H1 (cell line): ENCODE measurements around the gene CAPN8. TPM values are rescaled to one million over a fixed set of nuclear protein-coding genes. Genes with fewer than 3 reads are reported as not detected.

Source experiments
- PHF8 ChIP-seq: fragments of 200-600 bp; sonication (generic); conservative IDR thresholded peaks from 2 replicates; pipeline ENCODE4 v1.7.1; 2012; ENCODE audit warnings: low read depth, mild to moderate bottlenecking, inconsistent platforms, low read length, moderate library complexity
- YY1 ChIP-seq: IDR thresholded peaks from 2 replicates; pipeline ENCODE4 v1.6.1; 2011; ENCODE audit warnings: low read depth, mild to moderate bottlenecking, low read length
- polyA plus RNA-seq, 7 experiments: library from polyadenylated mRNA; depleted of rRNA in 3 of 7; stranded (reverse) in 5 of 7; unstranded in 2 of 7; fragments of >200 nt in 5 of 7; fragments of 200-250 nt in 2 of 7; gene quantifications; 1 replicate in 5 of 7; 2 replicates in 1 of 7; 4 replicates in 1 of 7; pipeline versions ENCODE4 v1.2.1 to v1.2.3, GENCODE V29; 2011 to 2013; ENCODE audit warnings: missing spikeins in 2 of 7, mixed read lengths in 2 of 7
- total RNA-seq: library from RNA; stranded (reverse); fragmentation: NEBNext Ultra II Directional; extraction: Animal tissue kit (Norgen Biotek cat#: 25700); gene quantifications from 2 replicates; pipeline ENCODE4 v1.2.1, GENCODE V29; 2021
- TF ChIP-seq, protein P1 (sequence below): fragments of 300-600 bp; sonication (generic); IDR thresholded peaks from 2 replicates; pipeline ENCODE4 v1.7.1; 2012; ENCODE audit warnings: low read length, moderate library complexity, mild to moderate bottlenecking, inconsistent platforms; ENCODE audit not compliant: insufficient replicate concordance

Gene CAPN8
- total and polyA plus RNA-seq, 2 of the 8 experiments (the other 6 are each of a cell fraction or from before 2014, with no cell fraction given) = 0.20 to 0.26 TPM

DNA sequence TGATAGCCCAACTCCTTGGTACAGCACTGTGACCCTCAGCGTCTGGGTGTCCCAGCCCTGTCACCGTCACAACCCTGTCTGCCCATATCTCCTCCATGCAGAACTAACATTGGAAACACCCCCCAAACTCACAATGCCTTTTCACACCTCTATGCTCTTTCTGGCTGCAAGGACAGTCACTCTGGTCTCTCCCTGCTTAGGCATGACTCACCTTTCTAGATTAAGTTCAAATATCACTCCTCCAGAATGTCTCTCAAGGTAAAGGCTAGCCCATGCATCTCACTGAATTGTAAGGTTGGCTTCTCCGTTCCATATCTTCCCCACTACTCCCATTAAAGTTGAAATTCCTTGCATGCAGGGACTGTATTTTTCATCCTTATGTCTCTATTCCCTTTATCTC lies 17.0 kb upstream of the CAPN8 start (continued):
- TF ChIP-seq, protein P1, sequence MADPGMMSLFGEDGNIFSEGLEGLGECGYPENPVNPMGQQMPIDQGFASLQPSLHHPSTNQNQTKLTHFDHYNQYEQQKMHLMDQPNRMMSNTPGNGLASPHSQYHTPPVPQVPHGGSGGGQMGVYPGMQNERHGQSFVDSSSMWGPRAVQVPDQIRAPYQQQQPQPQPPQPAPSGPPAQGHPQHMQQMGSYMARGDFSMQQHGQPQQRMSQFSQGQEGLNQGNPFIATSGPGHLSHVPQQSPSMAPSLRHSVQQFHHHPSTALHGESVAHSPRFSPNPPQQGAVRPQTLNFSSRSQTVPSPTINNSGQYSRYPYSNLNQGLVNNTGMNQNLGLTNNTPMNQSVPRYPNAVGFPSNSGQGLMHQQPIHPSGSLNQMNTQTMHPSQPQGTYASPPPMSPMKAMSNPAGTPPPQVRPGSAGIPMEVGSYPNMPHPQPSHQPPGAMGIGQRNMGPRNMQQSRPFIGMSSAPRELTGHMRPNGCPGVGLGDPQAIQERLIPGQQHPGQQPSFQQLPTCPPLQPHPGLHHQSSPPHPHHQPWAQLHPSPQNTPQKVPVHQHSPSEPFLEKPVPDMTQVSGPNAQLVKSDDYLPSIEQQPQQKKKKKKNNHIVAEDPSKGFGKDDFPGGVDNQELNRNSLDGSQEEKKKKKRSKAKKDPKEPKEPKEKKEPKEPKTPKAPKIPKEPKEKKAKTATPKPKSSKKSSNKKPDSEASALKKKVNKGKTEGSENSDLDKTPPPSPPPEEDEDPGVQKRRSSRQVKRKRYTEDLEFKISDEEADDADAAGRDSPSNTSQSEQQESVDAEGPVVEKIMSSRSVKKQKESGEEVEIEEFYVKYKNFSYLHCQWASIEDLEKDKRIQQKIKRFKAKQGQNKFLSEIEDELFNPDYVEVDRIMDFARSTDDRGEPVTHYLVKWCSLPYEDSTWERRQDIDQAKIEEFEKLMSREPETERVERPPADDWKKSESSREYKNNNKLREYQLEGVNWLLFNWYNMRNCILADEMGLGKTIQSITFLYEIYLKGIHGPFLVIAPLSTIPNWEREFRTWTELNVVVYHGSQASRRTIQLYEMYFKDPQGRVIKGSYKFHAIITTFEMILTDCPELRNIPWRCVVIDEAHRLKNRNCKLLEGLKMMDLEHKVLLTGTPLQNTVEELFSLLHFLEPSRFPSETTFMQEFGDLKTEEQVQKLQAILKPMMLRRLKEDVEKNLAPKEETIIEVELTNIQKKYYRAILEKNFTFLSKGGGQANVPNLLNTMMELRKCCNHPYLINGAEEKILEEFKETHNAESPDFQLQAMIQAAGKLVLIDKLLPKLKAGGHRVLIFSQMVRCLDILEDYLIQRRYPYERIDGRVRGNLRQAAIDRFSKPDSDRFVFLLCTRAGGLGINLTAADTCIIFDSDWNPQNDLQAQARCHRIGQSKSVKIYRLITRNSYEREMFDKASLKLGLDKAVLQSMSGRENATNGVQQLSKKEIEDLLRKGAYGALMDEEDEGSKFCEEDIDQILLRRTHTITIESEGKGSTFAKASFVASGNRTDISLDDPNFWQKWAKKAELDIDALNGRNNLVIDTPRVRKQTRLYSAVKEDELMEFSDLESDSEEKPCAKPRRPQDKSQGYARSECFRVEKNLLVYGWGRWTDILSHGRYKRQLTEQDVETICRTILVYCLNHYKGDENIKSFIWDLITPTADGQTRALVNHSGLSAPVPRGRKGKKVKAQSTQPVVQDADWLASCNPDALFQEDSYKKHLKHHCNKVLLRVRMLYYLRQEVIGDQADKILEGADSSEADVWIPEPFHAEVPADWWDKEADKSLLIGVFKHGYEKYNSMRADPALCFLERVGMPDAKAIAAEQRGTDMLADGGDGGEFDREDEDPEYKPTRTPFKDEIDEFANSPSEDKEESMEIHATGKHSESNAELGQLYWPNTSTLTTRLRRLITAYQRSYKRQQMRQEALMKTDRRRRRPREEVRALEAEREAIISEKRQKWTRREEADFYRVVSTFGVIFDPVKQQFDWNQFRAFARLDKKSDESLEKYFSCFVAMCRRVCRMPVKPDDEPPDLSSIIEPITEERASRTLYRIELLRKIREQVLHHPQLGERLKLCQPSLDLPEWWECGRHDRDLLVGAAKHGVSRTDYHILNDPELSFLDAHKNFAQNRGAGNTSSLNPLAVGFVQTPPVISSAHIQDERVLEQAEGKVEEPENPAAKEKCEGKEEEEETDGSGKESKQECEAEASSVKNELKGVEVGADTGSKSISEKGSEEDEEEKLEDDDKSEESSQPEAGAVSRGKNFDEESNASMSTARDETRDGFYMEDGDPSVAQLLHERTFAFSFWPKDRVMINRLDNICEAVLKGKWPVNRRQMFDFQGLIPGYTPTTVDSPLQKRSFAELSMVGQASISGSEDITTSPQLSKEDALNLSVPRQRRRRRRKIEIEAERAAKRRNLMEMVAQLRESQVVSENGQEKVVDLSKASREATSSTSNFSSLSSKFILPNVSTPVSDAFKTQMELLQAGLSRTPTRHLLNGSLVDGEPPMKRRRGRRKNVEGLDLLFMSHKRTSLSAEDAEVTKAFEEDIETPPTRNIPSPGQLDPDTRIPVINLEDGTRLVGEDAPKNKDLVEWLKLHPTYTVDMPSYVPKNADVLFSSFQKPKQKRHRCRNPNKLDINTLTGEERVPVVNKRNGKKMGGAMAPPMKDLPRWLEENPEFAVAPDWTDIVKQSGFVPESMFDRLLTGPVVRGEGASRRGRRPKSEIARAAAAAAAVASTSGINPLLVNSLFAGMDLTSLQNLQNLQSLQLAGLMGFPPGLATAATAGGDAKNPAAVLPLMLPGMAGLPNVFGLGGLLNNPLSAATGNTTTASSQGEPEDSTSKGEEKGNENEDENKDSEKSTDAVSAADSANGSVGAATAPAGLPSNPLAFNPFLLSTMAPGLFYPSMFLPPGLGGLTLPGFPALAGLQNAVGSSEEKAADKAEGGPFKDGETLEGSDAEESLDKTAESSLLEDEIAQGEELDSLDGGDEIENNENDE = no peak
- TF ChIP-seq PHF8 (no peak), YY1 (no peak)
